HCT116 (cell line): ENCODE data around the gene CTIF. TPM values are rescaled to one million over a fixed set of nuclear protein-coding genes. Genes with fewer than 3 reads are reported as not detected.

ENCODE experiments used
- ATAC-seq: fragments of 200-7000 bp; cut with Tn5 transposase; 2 replicates; pipeline ENCODE4 v1.9.1; 2020; ENCODE audit warnings: mild to moderate bottlenecking, moderate library complexity
- BruUV-seq: library from RNA; stranded (reverse); fragments of 400-500 nt; replicated peaks from 2 replicates; lab custom pipeline; 2021; lab: Mats Ljungman, UMichigan
- CTCF ChIA-PET: fragments of 300-600 bp; sonication (Branson Sonifier 250); formaldehyde crosslinking; loops from one replicate; lab custom pipeline; 2021; ENCODE audit warnings: antibody characterized with exemption; lab: Charles Lee
- POLR2A ChIA-PET: fragments of 300-600, 350-600 bp; sonication (Branson Sonifier 250); formaldehyde crosslinking; loops from one replicate; lab custom pipeline; 2021; ENCODE audit warnings: antibody characterized with exemption; lab: Charles Lee
- RAD21 ChIA-PET, 2 experiments: fragments of 300-600 bp; sonication (Branson Sonifier 250); formaldehyde crosslinking; loops; one replicate each; lab custom pipeline; 2023; ENCODE audit warnings: low total read pairs in 2 of 2; ENCODE audit not compliant: uncharacterized antibody in 2 of 2, unreplicated experiment in 2 of 2, low non-redundant PET in 1 of 2; lab: Charles Lee
- DNase-seq: peaks from one replicate; pipeline ENCODE4 v3.0.0-alpha.2; 2010; ENCODE audit warnings: low read depth, low spot score
- H2AFZ ChIP-seq: fragments of 200-600 bp; shearing (Covaris generic), sonication (generic); 2 replicates; pipeline ENCODE4 v1.6.1; 2017; ENCODE audit warnings: low read depth, mixed run types, mixed read lengths, antibody characterized with exemption, low read length; ENCODE audit not compliant: poor library complexity, severe bottlenecking
- H3K27ac ChIP-seq: 2 replicates; pipeline ENCODE4 v1.5.1; 2012; ENCODE audit warnings: low read depth, low read length
- H3K27me3 ChIP-seq: fragments of 200-600 bp; sonication (generic); 2 replicates; pipeline ENCODE4 v1.6.1; 2016; ENCODE audit warnings: mixed run types, low read length, mixed read lengths; ENCODE audit not compliant: insufficient read depth
- H3K36me3 ChIP-seq, 2 experiments: fragments of 200-500 bp in 1 of 2; fragments of 200-600 bp in 1 of 2; sonication (Bioruptor generic) in 1 of 2; sonication (generic) in 1 of 2; 2 replicates each; pipeline versions ENCODE4 v1.5.1 to v1.6.1; 2014 to 2016; ENCODE audit warnings: low read length in 2 of 2, inconsistent platforms in 1 of 2, mixed read lengths in 1 of 2, mixed run types in 1 of 2; ENCODE audit not compliant: insufficient read depth in 2 of 2, control insufficient read depth in 1 of 2
- H3K4me1 ChIP-seq, 2 experiments: fragments of 200-600 bp in 1 of 2; sonication (generic) in 1 of 2; 2 replicates each; pipeline versions ENCODE4 v1.5.1 to v1.6.1; 2012 to 2017; ENCODE audit warnings: low read length in 2 of 2, inconsistent platforms in 1 of 2, mild to moderate bottlenecking in 1 of 2, mixed read lengths in 1 of 2, mixed run types in 1 of 2, moderate library complexity in 1 of 2; ENCODE audit not compliant: insufficient read depth in 2 of 2, control insufficient read depth in 1 of 2
- H3K4me2 ChIP-seq: fragments of 200-600 bp; sonication (generic); 2 replicates; pipeline ENCODE4 v1.6.1; 2017; ENCODE audit warnings: mixed run types, low read length, mixed read lengths
- H3K4me3 ChIP-seq, 2 experiments: fragments of 200-600 bp in 1 of 2; sonication (generic) in 1 of 2; replicated peaks in 1 of 2; 2 replicates each; pipeline ENCODE4 v1.5.1; 2011 to 2016; ENCODE audit warnings: low read length in 2 of 2, control low read depth in 1 of 2, low read depth in 1 of 2, mild to moderate bottlenecking in 1 of 2, mixed read lengths in 1 of 2, mixed run types in 1 of 2
- H3K79me2 ChIP-seq: fragments of 200-600 bp; sonication (generic); 2 replicates; pipeline ENCODE4 v1.6.1; 2017; ENCODE audit warnings: mild to moderate bottlenecking, mixed run types, low read length, moderate library complexity, mixed read lengths; ENCODE audit not compliant: insufficient read depth
- H3K9ac ChIP-seq: fragments of 200-600 bp; sonication (generic); 2 replicates; pipeline ENCODE4 v1.6.1; 2016; ENCODE audit warnings: low read length, mixed read lengths
- H3K9me2 ChIP-seq: fragments of 200-600 bp; sonication (generic), shearing (Covaris generic); 2 replicates; pipeline ENCODE4 v1.6.1; 2017; ENCODE audit warnings: mixed run types, mild to moderate bottlenecking, moderate library complexity; ENCODE audit not compliant: insufficient read depth
- H3K9me3 ChIP-seq, 2 experiments: fragments of 200-500 bp in 1 of 2; fragments of 200-600 bp in 1 of 2; sonication (Bioruptor generic) in 1 of 2; sonication (generic) in 1 of 2; 2 replicates each; pipeline ENCODE4 v1.6.1; 2014 to 2017; ENCODE audit warnings: low read length in 2 of 2, mixed read lengths in 2 of 2, inconsistent platforms in 1 of 2, low read depth in 1 of 2, mild to moderate bottlenecking in 1 of 2, mixed run types in 1 of 2, moderate library complexity in 1 of 2; ENCODE audit not compliant: control insufficient read depth in 1 of 2, insufficient read depth in 1 of 2
- H4K20me1 ChIP-seq: fragments of 200-600 bp; sonication (generic), shearing (Covaris generic); 2 replicates; pipeline ENCODE4 v1.6.1; 2017; ENCODE audit warnings: mixed run types, mild to moderate bottlenecking, moderate library complexity; ENCODE audit not compliant: insufficient read depth
- ATF3 ChIP-seq: IDR thresholded peaks from 2 replicates; pipeline ENCODE4 v1.6.1; 2012
- CBX3 ChIP-seq: IDR thresholded peaks from 2 replicates; pipeline ENCODE4 v1.6.1; 2012; ENCODE audit warnings: low read depth
- CEBPB ChIP-seq: IDR thresholded peaks from 2 replicates; pipeline ENCODE4 v1.6.1; 2012; ENCODE audit warnings: low read depth
- CTCF ChIP-seq, 3 experiments: fragments of 200-600 bp in 1 of 3; sonication (generic) in 1 of 3; IDR thresholded peaks in 2 of 3; conservative IDR thresholded peaks in 1 of 3; 2 replicates each; pipeline ENCODE4 v1.5.1; 2012 to 2017; ENCODE audit warnings: low read depth in 2 of 3, low read length in 2 of 3, antibody characterized with exemption in 1 of 3, borderline replicate concordance in 1 of 3, control low read depth in 1 of 3, mild to moderate bottlenecking in 1 of 3, mixed read lengths in 1 of 3, mixed run types in 1 of 3, moderate library complexity in 1 of 3; ENCODE audit not compliant: insufficient read depth in 1 of 3
- EGR1 ChIP-seq: IDR thresholded peaks from 2 replicates; pipeline ENCODE4 v1.6.1; 2012; ENCODE audit warnings: low read depth
- EZH2phosphoT487 ChIP-seq: fragments of 200-600 bp; IDR thresholded peaks from 2 replicates; pipeline ENCODE4 v1.6.1; 2018; ENCODE audit warnings: antibody characterized with exemption, borderline replicate concordance
- FOSL1 ChIP-seq: IDR thresholded peaks from 2 replicates; pipeline ENCODE4 v1.6.1; 2012; ENCODE audit warnings: low read depth
- MAX ChIP-seq: IDR thresholded peaks from 2 replicates; pipeline ENCODE4 v1.6.1; 2012
- POLR2A ChIP-seq: IDR thresholded peaks from 2 replicates; pipeline ENCODE4 v1.7.0; 2011; ENCODE audit warnings: borderline replicate concordance; ENCODE audit not compliant: insufficient read depth, insufficient read length; ENCODE audit errors: extremely low read depth
- POLR2AphosphoS5 ChIP-seq: IDR thresholded peaks from 2 replicates; pipeline ENCODE4 v1.6.1; 2011; ENCODE audit warnings: mild to moderate bottlenecking, low read depth, low read length, moderate library complexity
- RAD21 ChIP-seq: IDR thresholded peaks from 2 replicates; pipeline ENCODE4 v1.6.1; 2012; ENCODE audit warnings: low read depth, mild to moderate bottlenecking
- SIN3A ChIP-seq: IDR thresholded peaks from 2 replicates; pipeline ENCODE4 v1.6.1; 2012; ENCODE audit warnings: low read depth
- SP1 ChIP-seq: IDR thresholded peaks from 2 replicates; pipeline ENCODE4 v1.6.1; 2012; ENCODE audit warnings: low read depth
- ZFX ChIP-seq: fragments of 450-650 bp; IDR thresholded peaks from 2 replicates; pipeline ENCODE4 v1.6.1; 2017
- intact Hi-C: fragments of 100-400 bp; cut with micrococcal nuclease; formaldehyde crosslinking; loops from 2 replicates; pipeline ENCODE4 v1.10.0; 2022
- total RNA-seq: library from RNA; stranded (reverse); gene quantifications from one replicate; pipeline ENCODE4 v1.2.1, GENCODE V29; 2021; ENCODE audit not compliant: unreplicated experiment

The CTIF gene
- total RNA-seq, 1 experiment from 2014 or later: 19.7 TPM

GRCh38 chr18:48622911-48623431 is 84.1 kb downstream of the CTIF start:
- no peaks in the 10 kb centered on the region for H3K9me3 ChIP-seq
- H3K4me1 ChIP-seq: peaks cover 3 to 11% of the 10 kb centered on the region in 2 experiments
- intact Hi-C loops: no loop called here
- H3K79me2 ChIP-seq: no peaks in the 10 kb centered on the region
- H3K4me2 ChIP-seq: no peak overlapping the region
- ATAC-seq (no peak), DNase-seq (no peak)
- H3K4me3 ChIP-seq: no peak overlapping the region
- no peaks in the 10 kb centered on the region for H4K20me1 ChIP-seq
- no peak overlapping the region for H3K27ac ChIP-seq
- no peak for TF ChIP-seq SIN3A
- TF ChIP-seq EGR1: no peak
- no peak for TF ChIP-seq ZFX
- no peak for TF ChIP-seq POLR2A
- no peak for TF ChIP-seq RAD21
- TF ChIP-seq FOSL1: no peak
- TF ChIP-seq CEBPB: no peak
- no peak for TF ChIP-seq SP1
- no peak for TF ChIP-seq CBX3
- TF ChIP-seq MAX: no peak
- TF ChIP-seq CTCF (IDR thresholded peaks at IDR 0.05 in 2 of 3, conservative IDR thresholded peaks at IDR 0.05 in 1 of 3; ENCODE audit: borderline replicate concordance in 1 of 3, insufficient read depth in 1 of 3, low read depth in 2 of 3, low read length in 2 of 3): no peak
- TF ChIP-seq EZH2phosphoT487: no peak
- no peak for TF ChIP-seq POLR2AphosphoS5
- TF ChIP-seq ATF3: no peak
- ChIA-PET POLR2A (no interaction called here), CTCF (interaction anchor here (1.2 kb wide), 1 partner anchor 17 kb away, joined by 3 read pairs; no protein-coding TSS in a partner anchor), RAD21 (no interaction called here)
- H3K9me2 ChIP-seq: no peaks in the 10 kb centered on the region
- H3K9ac ChIP-seq: no peak overlapping the region
- H3K36me3 ChIP-seq: no peaks in the 10 kb centered on the region
- BruUV-seq: no TSS peak
- no peaks in the 10 kb centered on the region for H3K27me3 ChIP-seq
- no peak overlapping the region for H2AFZ ChIP-seq
